Limb (tissue), 2 donors: ENCODE data around the gene SLC25A48.
A peak's percentile ranks its signal among the peaks of the same experiment; 100 is the strongest.

ENCODE experiments used
- DNase-seq, 2 donors: peaks; one replicate each; pipeline ENCODE4 v3.0.0-alpha.2; 2016; ENCODE audit errors: extremely low spot score in 2 of 2

Gene SLC25A48

GRCh38 chr5:135881244-135881643 is 46.8 kb downstream of the SLC25A48 start:
- DNase-seq = no peak

- no peak for DNase-seq
Observed at GRCh38 chr5:135881819-135882218, 47.4 kb downstream of the SLC25A48 start.

DNA sequence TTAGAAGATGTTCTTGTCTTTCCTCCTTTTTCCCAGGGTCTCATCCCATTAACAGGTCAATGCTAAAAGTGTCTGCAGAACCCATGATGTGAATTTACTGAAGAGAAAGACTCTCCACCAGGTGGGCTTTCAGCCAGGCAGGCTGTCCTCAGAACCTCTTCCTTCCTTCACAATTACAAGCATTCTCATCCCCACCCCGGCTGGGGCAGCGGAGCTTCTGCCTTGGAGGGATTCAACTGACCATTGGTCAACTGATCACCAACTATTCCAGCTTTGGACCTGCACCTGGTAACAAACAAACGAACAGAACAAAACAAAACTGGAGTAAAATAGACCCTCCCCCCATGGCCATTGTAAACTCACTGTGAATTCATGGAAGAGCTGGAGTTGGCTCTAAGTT is 48.6 kb downstream of the SLC25A48 start:
- no peak for DNase-seq

GRCh38 chr5:135883441-135883840 is 49.0 kb downstream of the SLC25A48 start:
- DNase-seq = no peak

- no peak for DNase-seq
Observed at GRCh38 chr5:135885031-135885430, 50.6 kb downstream of the SLC25A48 start.

DNA sequence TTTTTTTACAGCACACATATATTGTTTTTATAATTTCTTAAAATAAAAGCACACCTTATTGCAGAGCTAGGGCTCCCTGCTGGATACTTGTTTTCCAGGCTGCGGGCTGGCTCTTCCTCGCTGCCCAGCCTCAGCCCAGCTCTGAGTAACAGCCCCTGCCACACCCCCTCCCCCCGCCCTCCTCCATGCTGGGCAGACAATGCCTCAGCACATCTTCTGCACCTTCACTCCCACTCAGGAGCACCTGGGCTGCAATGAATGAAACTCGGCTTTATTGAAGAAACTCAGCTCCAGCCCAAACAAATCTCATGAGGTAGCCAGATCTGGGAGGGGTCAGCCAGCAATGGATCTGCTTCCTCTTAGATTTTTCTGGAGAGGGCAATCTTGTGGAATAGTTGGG is 51.7 kb downstream of the SLC25A48 start:
- no peak for DNase-seq

GRCh38 chr5:135887447-135887864 is 53.0 kb downstream of the SLC25A48 start:
- DNase-seq = peak; percentile 68 to 79

GRCh38 chr5:135887881-135888614 is 53.6 kb downstream of the SLC25A48 start:
- DNase-seq = no peak

GRCh38 chr5:135890296-135890695 is 55.8 kb downstream of the SLC25A48 start:
- no peak for DNase-seq

GRCh38 chr5:135890867-135891266 is 56.4 kb downstream of the SLC25A48 start:
- DNase-seq = no peak

DNA sequence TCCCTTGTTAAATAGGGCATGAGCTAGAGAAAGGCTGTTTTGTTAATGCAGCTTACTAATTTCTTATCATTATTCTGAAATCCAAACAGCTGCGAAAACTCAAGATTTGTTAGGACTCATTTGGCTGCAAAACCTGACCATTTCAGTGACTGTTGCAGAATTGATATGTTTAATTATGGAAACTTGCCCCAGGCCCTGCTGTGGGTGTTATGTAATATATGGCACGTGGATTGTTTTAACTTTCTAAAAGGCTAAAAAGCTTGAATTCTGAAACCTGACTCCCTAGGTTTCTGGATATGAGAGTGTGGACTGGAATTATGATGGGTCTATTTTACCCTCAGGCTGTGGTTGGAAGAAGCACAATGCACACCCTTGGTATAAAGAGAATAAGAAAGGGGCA is 56.8 kb downstream of the SLC25A48 start:
- no peak for DNase-seq

DNA sequence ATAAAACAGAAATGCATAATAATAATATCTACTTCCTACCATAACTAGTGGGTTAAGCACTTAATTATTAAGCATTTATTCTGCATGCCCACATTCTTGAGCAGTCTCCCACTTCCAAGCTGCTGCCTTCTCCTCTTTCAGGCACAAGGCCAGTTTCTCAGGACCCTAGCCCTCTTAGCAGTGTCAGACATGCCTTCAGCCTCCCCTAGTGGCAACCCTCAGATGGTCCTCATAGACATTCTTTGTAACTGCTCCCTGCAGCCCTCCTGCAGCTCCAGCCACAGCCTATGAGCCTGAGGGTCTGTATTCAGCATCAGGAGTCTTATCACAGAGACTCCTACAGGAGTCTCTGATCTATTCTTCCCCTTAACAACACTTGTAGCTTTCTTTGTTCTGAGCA is 57.3 kb downstream of the SLC25A48 start:
- DNase-seq = peak in 1 of 2 donors; percentile 29

DNA sequence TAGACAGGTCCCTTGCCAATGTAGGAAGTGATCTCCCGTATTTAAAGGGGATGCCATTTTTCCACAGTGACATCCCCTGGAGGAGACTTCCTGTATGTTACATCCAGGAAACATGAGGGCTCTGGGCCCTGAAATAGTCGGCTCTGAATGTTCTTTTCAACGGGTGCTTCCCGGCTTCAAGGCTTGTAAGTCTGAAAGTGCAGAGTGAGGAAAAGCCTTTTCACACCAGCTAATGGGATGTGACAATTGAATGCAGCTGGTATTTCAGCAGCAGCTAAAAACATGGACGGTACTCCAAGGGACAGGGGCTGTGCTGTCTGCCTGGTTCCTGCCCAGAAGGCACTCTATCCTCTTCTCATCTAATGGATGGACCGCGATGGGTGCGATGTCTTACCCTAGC is 59.8 kb downstream of the SLC25A48 start:
- DNase-seq = no peak

- no peak for DNase-seq
Observed at GRCh38 chr5:135894789-135895188, 60.3 kb downstream of the SLC25A48 start.

- DNase-seq = no peak
Observed at GRCh38 chr5:135895474-135896006, 61.1 kb downstream of the SLC25A48 start, which contains the start of gene IL9. Gene IL9, minus strand, starts transcription at chr5:135895841. Its CDS starts 25 bp downstream, at chr5:135895816.

- DNase-seq = no peak
Observed at GRCh38 chr5:135898651-135899050, 64.2 kb downstream of the SLC25A48 start.

DNA sequence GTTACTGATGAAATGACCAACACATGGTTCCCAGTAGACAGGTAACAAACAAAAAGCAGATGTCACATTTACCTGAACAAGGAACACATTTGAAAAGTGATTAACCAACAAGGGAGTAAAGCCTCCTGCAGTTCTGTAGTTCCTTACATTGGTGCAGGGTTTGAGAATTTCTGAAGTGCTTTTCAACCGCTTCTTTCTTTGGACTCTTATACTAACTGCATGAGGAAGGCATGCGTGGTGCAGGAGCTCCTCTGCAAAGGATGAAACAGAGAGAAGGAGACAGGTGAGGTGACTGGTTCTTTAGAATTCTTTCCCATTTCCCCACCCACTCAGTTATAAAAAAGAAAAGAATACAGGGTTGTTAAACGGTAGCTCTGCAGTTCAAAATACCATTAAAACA is 65.8 kb downstream of the SLC25A48 start:
- DNase-seq = no peak

- no peak for DNase-seq
Observed at GRCh38 chr5:135901633-135902032, 67.2 kb downstream of the SLC25A48 start.

DNA sequence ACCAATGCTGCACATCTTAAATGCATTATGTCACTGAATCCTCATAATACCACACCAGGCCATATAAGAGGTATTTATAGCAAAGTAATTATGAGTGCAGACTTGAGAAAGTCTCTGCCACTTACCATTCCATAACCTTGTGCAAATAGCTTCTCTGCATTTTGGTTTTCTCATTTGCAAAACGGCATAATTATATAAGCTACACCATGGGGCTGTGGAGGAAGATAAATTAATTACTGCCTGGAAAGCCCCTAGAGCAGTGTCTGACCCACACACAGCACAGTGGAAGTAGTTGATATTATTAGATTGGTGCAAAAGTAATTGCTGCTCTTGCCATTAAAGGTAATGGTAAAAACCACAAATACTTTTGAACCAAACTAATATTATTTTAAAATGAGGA is 70.7 kb downstream of the SLC25A48 start:
- DNase-seq = no peak

DNA sequence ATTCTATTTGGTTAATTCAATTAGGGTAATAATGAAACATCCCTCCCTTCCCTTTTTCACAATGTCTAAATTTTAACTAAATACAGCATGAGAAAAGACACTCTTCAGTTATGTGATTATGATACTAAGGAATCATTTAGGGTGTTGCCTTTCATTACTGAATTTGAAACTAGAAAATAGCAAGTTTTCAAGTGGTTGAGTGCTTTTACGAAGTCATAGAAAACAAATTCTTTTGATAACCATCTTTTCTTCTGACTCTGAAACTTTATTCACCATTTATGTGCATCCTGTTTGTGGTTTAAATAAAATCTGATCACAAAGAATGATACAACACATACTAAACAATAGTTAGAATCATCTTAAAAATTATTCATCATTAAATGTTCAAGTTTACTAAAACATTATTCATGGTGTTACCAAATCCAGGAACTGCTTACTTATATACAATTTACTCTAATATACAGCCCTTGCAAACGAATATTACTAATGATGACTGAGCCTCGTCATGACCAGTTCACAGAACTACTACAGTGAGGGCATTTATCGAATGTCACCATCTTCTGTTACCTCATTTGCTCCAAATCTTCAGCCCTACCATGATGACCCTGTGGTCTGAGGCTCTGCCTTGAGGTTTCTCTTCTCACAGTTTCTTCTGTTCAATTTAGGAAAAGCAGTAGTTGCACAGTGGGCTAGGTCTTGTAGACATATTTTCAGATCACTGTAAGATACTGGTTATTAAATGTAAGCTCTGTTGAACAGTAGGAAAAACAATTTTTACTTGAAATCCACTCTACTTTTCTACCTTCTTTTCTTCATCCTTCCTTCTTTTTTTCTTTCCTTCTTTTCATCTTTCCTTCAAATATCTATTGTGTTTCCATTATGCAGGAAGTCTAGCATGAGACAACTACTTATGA is 79.5 kb downstream of the SLC25A48 start:
- DNase-seq = no peak

GRCh38 chr5:135915466-135916001 is 81.1 kb downstream of the SLC25A48 start:
- DNase-seq = no peak
